IMR-90 (cell line): ENCODE results near the gene CENPP. TPM values are rescaled to one million over a fixed set of nuclear protein-coding genes. Genes with fewer than 3 reads are reported as not detected.

ENCODE experiments used
- ATAC-seq: fragments of 200-7000 bp; cut with Tn5 transposase; 2 replicates; pipeline ENCODE4 v1.9.1; 2020; ENCODE audit warnings: low read depth, mild to moderate bottlenecking, moderate library complexity
- BruUV-seq: library from RNA; stranded (reverse); fragments of 400-500 nt; replicated peaks from 2 replicates; lab custom pipeline; 2021; lab: Mats Ljungman, UMichigan
- CTCF ChIA-PET: fragments of 300-600 bp; formaldehyde crosslinking; extraction: SDS; loops from one replicate; lab custom pipeline; 2021; ENCODE audit warnings: antibody characterized with exemption; lab: Yijun Ruan, JAX
- POLR2A ChIA-PET: fragments of 300-600 bp; sonication (Branson Sonifier 250); formaldehyde crosslinking; loops from one replicate; lab custom pipeline; 2022; ENCODE audit warnings: antibody characterized with exemption; ENCODE audit not compliant: unreplicated experiment; lab: Charles Lee
- DNase-seq: peaks from one replicate; pipeline ENCODE4 v3.0.0; 2013
- H2AFZ ChIP-seq: replicated peaks from 2 replicates; pipeline ENCODE3; 2013; ENCODE audit warnings: low read length, mild to moderate bottlenecking; ENCODE audit not compliant: poor library complexity
- H2AK5ac ChIP-seq: 2 replicates; pipeline ENCODE4 v1.6.1; 2013; ENCODE audit warnings: low read depth, low read length, inconsistent platforms
- H2AK9ac ChIP-seq: replicated peaks from 2 replicates; pipeline ENCODE3; 2013; ENCODE audit warnings: mild to moderate bottlenecking, low read depth, low read length, moderate library complexity; ENCODE audit not compliant: poor library complexity
- H2BK120ac ChIP-seq: 2 replicates; pipeline ENCODE4 v1.6.1; 2013; ENCODE audit warnings: low read depth, low read length, inconsistent platforms
- H2BK15ac ChIP-seq: 3 replicates; pipeline ENCODE4 v1.6.1; 2013; ENCODE audit warnings: low read depth, low read length, inconsistent platforms
- H2BK20ac ChIP-seq: 2 replicates; pipeline ENCODE4 v1.6.1; 2013; ENCODE audit warnings: low read depth, mild to moderate bottlenecking, inconsistent platforms, low read length, moderate library complexity
- H2BK5ac ChIP-seq: 2 replicates; pipeline ENCODE4 v1.6.1; 2013; ENCODE audit warnings: mild to moderate bottlenecking, low read depth, low read length, inconsistent platforms; ENCODE audit not compliant: poor library complexity, severe bottlenecking
- H3K14ac ChIP-seq: replicated peaks from 2 replicates; pipeline ENCODE4 v1.6.1; 2013; ENCODE audit warnings: low read depth, low read length, inconsistent platforms
- H3K18ac ChIP-seq: 2 replicates; pipeline ENCODE4 v1.6.1; 2013; ENCODE audit warnings: low read depth, low read length, control low read depth
- H3K23ac ChIP-seq: 2 replicates; pipeline ENCODE4 v1.6.1; 2013; ENCODE audit warnings: low read depth, low read length, inconsistent platforms
- H3K27ac ChIP-seq: 2 replicates; pipeline ENCODE4 v1.5.1; 2013; ENCODE audit warnings: mild to moderate bottlenecking, control low read depth, low read length; ENCODE audit not compliant: insufficient read depth
- H3K27me3 ChIP-seq: 2 replicates; pipeline ENCODE4 v1.6.1; 2013; ENCODE audit warnings: low read length; ENCODE audit not compliant: control insufficient read depth, insufficient read depth
- H3K36me3 ChIP-seq: 2 replicates; pipeline ENCODE4 v1.6.1; 2013; ENCODE audit warnings: low read length, mixed read lengths; ENCODE audit not compliant: control insufficient read depth, insufficient read depth
- H3K4ac ChIP-seq: 2 replicates; pipeline ENCODE4 v1.6.1; 2013; ENCODE audit warnings: low read depth, low read length, inconsistent platforms
- H3K4me1 ChIP-seq: 2 replicates; pipeline ENCODE4 v1.6.1; 2013; ENCODE audit warnings: low read length, mixed read lengths; ENCODE audit not compliant: control insufficient read depth, insufficient read depth
- H3K4me2 ChIP-seq: 2 replicates; pipeline ENCODE4 v1.6.1; 2013; ENCODE audit warnings: low read depth, mild to moderate bottlenecking, control low read depth, low read length, moderate library complexity
- H3K4me3 ChIP-seq: 2 replicates; pipeline ENCODE4 v1.5.1; 2013; ENCODE audit warnings: low read depth, mild to moderate bottlenecking, control low read depth, low read length, moderate library complexity; ENCODE audit not compliant: insufficient read depth
- H3K56ac ChIP-seq: 2 replicates; pipeline ENCODE4 v1.6.1; 2013; ENCODE audit warnings: low read length, inconsistent platforms; ENCODE audit not compliant: insufficient read depth; ENCODE audit errors: extremely low read depth
- H3K79me1 ChIP-seq, 2 experiments: 2 replicates each; pipeline ENCODE4 v1.6.1; 2013; ENCODE audit warnings: low read length in 2 of 2, inconsistent platforms in 1 of 2, low read depth in 1 of 2
- H3K9ac ChIP-seq: 2 replicates; pipeline ENCODE4 v1.6.1; 2013; ENCODE audit warnings: low read depth, low read length, control low read depth
- H3K9me1 ChIP-seq: 2 replicates; pipeline ENCODE4 v1.6.1; 2013; ENCODE audit warnings: low read length, inconsistent platforms; ENCODE audit not compliant: insufficient read depth
- H3K9me3 ChIP-seq: 2 replicates; pipeline ENCODE4 v1.6.1; 2013; ENCODE audit warnings: low read length; ENCODE audit not compliant: control insufficient read depth, insufficient read depth
- H4K20me1 ChIP-seq: 2 replicates; pipeline ENCODE4 v1.6.1; 2013; ENCODE audit warnings: low read length, inconsistent platforms; ENCODE audit not compliant: insufficient read depth
- H4K5ac ChIP-seq: 2 replicates; pipeline ENCODE4 v1.6.1; 2013; ENCODE audit warnings: mild to moderate bottlenecking, low read depth, low read length, control low read depth
- H4K8ac ChIP-seq, 2 experiments: 2 replicates each; pipeline ENCODE4 v1.6.1; 2013; ENCODE audit warnings: low read depth in 2 of 2, low read length in 2 of 2, control low read depth in 1 of 2, inconsistent platforms in 1 of 2
- H4K91ac ChIP-seq: 2 replicates; pipeline ENCODE4 v1.6.1; 2013; ENCODE audit warnings: low read depth, low read length, inconsistent platforms; ENCODE audit not compliant: insufficient read depth
- CEBPB ChIP-seq: IDR thresholded peaks from 2 replicates; pipeline ENCODE4 v1.6.1; 2012; ENCODE audit warnings: low read depth, low read length, improper control_type of control experiment
- MAZ ChIP-seq: IDR thresholded peaks from 2 replicates; pipeline ENCODE4 v1.6.1; 2012; ENCODE audit warnings: low read depth, mild to moderate bottlenecking, low read length, improper control_type of control experiment, moderate library complexity, borderline replicate concordance
- WGBS, 2 experiments: methylation state at CpG; one replicate each; pipeline versions ENCODE4 v1.1.5 to v1.1.7; 2013; ENCODE audit warnings: missing lambda C conversion rate in 2 of 2; ENCODE audit not compliant: insufficient read length in 1 of 2; ENCODE audit errors: extremely low coverage in 2 of 2; 5-methylcytosine and 5-hydroxymethylcytosine counted together
- dilution Hi-C: fragments of 300-500 bp; cut with HindIII; formaldehyde crosslinking; loops from one replicate; pipeline ENCODE4 v1.14.3; 2018; ENCODE audit warnings: low sequenced_read_pairs; ENCODE audit not compliant: unreplicated experiment
- in situ Hi-C: fragments of 300-500 bp; cut with MboI; formaldehyde crosslinking; loops from 3 replicates; pipeline ENCODE4 v1.14.3; 2019; ENCODE audit warnings: low sequenced_read_pairs, inconsistent platforms, mixed read lengths
- intact Hi-C: fragments of 100-400 bp; cut with micrococcal nuclease; formaldehyde crosslinking; loops from 2 replicates; pipeline ENCODE4 v1.10.0; 2022
- polyA plus RNA-seq, 3 experiments: library from polyadenylated mRNA; depleted of rRNA; stranded (reverse); fragments of >200 nt; gene quantifications; 2 replicates each; pipeline ENCODE4 v1.2.3, GENCODE V29; 2012; ENCODE audit warnings: low replicate concordance in 1 of 3
- total RNA-seq: library from RNA; depleted of rRNA; stranded (reverse); fragments of >200 nt; gene quantifications from 2 replicates; pipeline ENCODE4 v1.2.3, GENCODE V29; 2012

CENPP gene
- total and polyA plus RNA-seq, 2 of the 4 experiments (the other 2 are of a cell fraction) = 1.4 to 2.0 TPM

GRCh38 chr9:92292338-92293074 is 33.2 kb upstream of the CENPP start:
- WGBS, 2 experiments = 47 to 100% methylated on average over 2 to 3 of the region's 8 CpGs
- H2AK9ac ChIP-seq = peak overlapping the region; percentile 88
- POLR2A ChIA-PET = no interaction called here
- dilution Hi-C loops (no loop called here), in situ Hi-C loops (loop anchor here (5.0 to 10.0 kb wide), 2 partner anchors 45 to 158 kb away; no protein-coding TSS in a partner anchor), intact Hi-C loops (loop anchor here (2.0 kb wide), 1 partner anchor 158 kb away; no protein-coding TSS in a partner anchor)
- H3K9ac ChIP-seq = peak overlapping the region; percentile 87
- CTCF ChIA-PET = interaction anchor here (0.8 kb wide), 1 partner anchor 15 kb away, joined by 4 read pairs; no protein-coding TSS in a partner anchor
- H3K9me1 ChIP-seq = peaks cover 4% of the 10 kb centered on the region
- peak overlapping the region; percentile 78 for H4K91ac ChIP-seq
- H3K4me1 ChIP-seq = peaks cover 6% of the 10 kb centered on the region
- H3K23ac ChIP-seq = peak overlapping the region; percentile 92
- no peak overlapping the region for H2BK20ac ChIP-seq
- peak overlapping the region; percentile 71 for H2BK5ac ChIP-seq
- H3K27ac ChIP-seq = peak overlapping the region; percentile 41
- no peaks in the 10 kb centered on the region for H3K9me3 ChIP-seq
- peaks cover 7% of the 10 kb centered on the region for H3K36me3 ChIP-seq
- peak overlapping the region; percentile 99 for H3K56ac ChIP-seq
- H3K27me3 ChIP-seq = no peaks in the 10 kb centered on the region
- H4K5ac ChIP-seq = peak overlapping the region; percentile 24
- H4K20me1 ChIP-seq = peaks cover 31% of the 10 kb centered on the region; the same call in 1 of the 2 replicates
- H3K4me2 ChIP-seq = peak overlapping the region; percentile 99
- H4K8ac ChIP-seq = peak overlapping the region in 1 of 2 experiments; percentile 99; a peak in 3 of 4 replicates
- peak overlapping the region; percentile 82 for H3K14ac ChIP-seq
- no TSS peak for BruUV-seq
- ATAC-seq = no peak
- peaks cover 0 to 38% of the 10 kb centered on the region in 2 experiments; a peak in 3 of 4 replicates for H3K79me1 ChIP-seq
- 0 out of 2 replicates have a peak overlapping the region, but pooled peaks have one; percentile 3 for H3K18ac ChIP-seq
- TF ChIP-seq MAZ (no peak), CEBPB (0 out of 2 replicates have a peak, but pooled peaks have one; percentile 21)
- H2BK120ac ChIP-seq = peak overlapping the region; percentile 80
- peak overlapping the region; percentile 61 for H3K4me3 ChIP-seq
- DNase-seq = peak; percentile 24
- peak overlapping the region; percentile 29; the same call in 2 of the 3 replicates for H2BK15ac ChIP-seq
- no peak overlapping the region for H2AFZ ChIP-seq
- H2AK5ac ChIP-seq = peak overlapping the region; percentile 96; the same call in 1 of the 2 replicates
- H3K4ac ChIP-seq = peak overlapping the region; percentile 91
